ENCODE data around the gene CLSTN1.
A peak's percentile ranks its signal among the peaks of the same experiment; 100 is the strongest.

CLSTN1 gene

DNA sequence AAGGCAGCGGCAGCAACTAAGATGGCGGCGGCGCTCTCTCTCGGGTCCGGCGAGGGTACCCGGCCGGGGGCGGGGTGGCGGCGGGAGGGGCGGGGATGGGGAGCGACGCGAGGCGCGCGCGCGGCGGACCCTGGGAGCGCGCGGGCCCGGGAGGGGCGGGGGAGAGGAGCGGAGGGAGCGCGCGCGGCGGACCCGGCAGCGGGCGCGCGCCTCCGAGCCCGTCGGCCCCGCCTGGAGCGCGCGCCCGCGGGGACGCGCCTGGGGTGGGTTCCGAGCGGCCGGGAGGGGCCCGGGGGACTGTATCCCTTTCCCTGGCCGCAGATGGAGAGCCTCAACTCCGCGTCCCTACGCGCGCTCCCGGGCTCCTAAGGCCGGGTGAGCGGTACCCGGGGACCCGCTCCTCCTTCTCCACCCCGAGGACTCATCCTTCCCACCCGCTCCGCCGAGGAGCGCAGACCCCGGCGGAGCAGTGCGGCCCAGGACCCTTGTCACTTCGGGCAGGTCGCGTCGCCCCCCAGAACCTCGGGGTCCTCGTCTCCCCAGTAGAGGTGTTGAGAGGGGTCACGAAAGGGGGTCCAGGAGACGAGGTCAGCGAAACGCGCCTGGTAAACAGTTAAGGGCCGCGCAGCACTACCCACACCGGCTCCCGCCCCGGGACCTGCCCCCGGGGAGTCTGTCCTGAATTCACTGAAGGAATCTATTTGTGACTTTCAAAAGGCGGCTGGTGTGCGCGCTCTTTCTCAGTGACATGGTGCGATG lies at the start of gene CLSTN1:
CLSTN1 (minus strand) TSS at position 23 of the 759 bp plus-strand sequence. CDS start 232 bp downstream, outside the sequence.
- DNase-seq = peak; percentile 67 to 75

DNA sequence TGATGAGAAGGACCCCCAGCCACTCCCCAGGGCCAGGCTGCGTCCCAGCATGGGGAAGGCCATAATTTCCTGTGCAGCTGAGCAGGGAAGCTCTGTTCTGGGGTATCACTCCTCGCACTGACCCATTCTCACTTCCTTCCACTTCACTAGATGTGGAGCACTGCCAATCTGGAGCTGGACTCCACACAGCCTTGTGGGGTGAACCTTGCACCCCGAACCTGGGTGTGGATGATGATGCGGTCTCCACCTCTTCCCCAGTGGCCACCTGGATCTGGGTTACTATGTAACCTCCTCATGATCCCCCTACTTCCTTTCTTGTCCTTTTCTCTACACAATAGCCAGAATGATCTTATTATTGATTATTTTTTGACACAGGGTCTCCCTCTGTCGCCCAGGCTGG lies 49.6 kb upstream of the CLSTN1 start:
- no peak for DNase-seq

DNA sequence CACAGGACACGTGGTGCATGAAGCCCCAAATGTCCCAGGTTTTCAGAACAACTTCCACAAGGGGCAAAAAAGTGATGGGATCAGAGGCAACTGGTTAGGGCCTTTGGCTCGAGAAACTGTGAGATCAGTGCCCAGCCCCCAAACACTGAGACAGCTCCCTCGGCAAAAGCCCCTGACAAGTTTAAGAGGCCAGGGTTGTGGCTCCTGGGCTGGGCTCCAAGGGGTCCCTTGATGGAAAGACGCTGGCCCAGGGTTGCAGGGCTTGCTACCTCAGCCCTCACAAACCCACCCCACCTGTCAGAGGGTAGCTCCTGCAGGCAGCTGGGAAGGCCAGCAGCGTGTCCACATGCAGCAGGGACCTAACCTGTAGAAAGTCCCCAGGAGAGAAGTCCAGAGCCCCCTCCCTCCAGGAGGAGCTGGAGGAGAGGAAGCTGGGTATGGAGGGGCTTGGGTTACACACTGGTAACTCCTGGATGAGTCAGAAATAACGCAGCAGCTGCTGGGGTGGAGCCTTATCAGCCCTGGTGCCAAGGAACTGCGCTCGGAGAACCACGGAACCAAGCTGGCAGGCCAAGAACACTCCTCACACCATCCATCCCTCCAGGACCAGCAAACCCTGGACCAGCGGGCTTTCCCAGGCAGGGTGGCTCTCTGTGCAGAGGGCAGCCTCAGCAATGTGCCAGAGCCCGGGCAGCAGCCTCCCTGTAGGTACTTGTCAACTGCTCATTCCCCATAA lies 48.8 kb upstream of the CLSTN1 start:
- no peak for DNase-seq

DNA sequence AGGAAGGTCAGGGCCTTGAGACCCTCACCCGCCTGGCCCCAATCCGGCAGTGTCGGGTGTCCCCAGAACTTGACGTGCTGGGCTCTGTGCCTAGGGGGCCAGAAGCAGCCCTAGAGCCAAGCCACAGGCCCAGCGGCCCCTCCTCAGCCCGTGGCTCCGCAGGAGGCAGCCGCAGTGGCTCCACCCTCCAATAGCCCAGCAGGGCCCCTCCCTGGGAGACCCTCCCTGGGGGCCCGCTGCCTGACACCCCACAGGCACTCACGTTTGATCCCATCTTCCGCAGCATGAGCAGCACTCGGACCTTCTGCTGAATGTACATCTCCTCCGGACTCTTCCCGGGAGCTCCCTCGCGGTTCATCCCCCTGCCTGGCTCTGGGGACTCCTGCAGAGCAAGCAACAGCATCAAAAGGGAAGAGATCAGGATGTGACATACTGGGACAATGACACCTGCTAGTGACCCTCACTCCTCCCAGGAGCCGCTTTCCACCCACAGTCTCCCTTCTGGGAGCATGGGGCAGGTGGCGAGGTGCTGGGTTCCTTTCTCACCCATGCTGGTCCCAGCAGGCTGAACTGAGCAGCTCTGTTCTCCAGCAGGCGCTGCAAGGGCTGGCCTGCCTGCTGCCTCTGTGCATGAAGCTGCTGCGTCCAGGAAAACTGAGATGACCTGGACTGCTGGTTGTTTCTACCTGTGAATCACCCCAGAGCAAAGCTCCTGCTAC lies 48.1 kb upstream of the CLSTN1 start:
- DNase-seq = no peak

DNA sequence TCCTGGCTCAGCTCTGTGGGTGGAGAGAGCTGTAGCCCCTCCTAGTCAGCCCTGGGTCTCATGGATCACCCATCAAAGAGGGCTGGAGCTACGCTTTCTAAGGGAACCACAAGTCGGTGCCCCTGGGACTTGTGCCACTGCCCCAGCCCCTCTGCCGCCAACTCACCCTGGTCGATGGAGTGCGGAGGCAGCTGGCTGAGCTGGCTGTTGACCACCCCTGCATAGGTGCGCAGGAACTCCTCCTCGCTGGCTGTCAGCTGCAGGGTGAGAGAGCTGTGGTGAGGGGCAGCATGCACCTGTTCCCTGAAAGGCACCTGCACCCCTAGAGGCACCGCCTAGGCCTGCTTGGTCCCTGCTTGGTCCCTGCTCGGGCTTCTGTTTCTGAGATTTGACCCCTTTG lies 47.3 kb upstream of the CLSTN1 start:
- no peak for DNase-seq

DNA sequence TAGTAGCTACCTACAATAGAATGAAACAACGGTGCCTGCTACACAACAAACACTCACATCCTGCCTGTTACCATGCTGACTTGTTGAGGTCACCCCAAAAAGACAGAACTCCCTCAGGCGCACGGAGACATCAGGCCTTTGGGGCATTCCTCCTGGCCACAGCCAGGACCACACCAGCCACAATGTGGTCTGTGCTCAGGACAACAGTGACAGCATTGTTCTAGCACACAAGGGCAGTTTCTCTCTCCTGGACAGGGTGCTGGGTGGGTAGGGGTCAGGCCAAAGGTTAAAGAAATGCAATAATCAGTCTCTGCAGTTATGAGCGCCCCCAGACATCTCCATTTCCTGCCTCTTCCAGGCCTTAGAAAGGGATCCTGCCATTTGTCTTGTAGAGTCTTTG lies 46.8 kb upstream of the CLSTN1 start:
- no peak for DNase-seq

DNA sequence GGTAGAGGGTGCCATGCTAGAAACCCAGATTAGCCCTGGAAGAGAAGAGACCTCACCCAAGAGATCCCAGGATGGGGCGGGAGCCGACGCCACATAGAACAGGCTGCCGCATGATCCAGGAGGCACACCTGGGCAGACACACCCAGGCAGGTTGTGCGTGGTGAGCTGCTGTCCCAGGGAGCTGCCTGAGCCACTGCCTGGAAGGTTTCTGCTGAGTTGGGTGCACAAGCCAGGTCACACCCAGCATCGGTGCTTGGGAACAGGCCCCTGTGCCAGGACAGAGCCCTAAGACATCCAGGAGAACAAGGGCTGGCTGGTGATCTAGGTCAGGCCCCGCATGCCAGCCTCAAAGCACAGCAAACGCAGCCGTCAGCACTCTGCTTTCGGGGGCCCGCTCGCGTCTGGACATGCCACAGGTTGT lies 46.1 kb upstream of the CLSTN1 start:
- DNase-seq = no peak

DNA sequence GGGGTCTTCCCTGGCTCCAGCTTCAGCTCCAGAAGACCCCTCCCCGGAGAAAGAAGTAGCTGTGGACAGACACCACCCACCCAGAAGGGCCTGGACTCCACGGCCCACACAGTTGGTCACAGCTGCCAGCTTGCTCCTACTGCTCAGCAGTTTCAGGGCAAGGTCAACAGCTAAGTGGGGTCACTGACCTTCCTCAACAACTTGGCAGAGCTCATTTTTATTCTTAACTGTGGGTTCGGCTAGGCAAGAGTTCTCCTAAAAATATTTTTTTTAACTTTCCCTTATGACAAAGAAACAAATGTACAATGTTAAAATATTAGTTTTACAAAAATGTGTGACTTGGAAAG lies 44.5 kb upstream of the CLSTN1 start:
- no peak for DNase-seq

DNA sequence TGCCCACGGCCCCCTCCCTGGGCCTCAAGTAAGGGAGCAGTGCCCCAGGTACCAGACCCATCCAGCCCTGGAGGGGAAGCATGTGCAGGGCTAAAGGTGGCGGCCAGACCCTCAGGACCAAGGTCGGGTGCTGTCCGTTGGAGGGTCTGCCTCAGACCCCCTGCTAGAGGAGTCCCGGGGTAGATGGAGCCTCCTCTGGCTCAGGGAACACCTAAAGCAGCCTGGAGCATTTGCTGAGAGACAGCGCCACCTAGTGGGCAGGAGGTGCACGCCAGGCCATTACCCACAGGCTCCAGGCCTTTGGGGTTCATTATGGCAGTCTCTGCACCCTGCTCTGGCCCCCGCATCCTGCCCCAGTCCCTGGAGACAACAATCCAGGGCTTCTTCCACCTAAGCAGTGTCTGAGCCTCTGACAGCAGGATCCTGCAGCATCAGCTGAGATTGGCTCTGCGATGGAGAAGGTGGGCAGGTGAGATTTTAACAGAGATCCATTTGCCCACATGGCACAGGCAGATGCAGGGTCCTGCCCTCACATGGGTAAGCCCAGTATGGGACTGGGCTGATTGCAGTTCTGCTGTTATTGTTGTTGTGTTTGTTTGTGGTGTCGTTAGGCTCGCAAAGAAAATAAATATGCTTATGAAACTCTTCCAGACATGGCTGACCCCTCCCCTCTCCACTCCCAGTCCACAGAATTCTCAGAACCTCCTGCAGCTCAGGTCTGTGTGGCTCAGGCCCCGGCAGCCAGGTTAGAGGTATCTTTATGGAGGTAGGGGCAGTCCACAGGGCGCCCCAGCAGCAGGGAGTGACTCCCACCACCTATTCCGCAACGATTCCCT lies 43.9 kb upstream of the CLSTN1 start:
- peak; percentile 18 to 46 for DNase-seq

DNA sequence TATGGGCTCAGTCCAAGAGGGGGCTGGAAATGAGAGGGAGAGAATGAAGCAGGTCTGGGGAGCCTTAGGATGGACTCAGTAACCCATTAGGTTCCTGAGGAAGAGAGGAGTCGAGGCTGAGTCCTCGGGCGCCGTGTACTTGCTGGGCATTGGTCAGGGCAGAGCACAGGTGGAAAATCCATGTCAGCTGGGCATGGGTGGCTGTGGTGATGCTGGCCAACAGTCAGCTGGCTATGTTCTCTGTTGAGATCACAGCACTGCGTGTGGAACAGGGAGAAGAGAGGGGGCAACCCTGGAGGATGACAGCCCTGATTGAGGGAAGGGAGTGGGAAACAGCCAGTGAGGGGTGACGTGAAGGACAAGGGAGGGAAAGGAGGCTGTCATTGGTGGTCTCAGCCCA lies 43.1 kb upstream of the CLSTN1 start:
- no peak for DNase-seq

DNA sequence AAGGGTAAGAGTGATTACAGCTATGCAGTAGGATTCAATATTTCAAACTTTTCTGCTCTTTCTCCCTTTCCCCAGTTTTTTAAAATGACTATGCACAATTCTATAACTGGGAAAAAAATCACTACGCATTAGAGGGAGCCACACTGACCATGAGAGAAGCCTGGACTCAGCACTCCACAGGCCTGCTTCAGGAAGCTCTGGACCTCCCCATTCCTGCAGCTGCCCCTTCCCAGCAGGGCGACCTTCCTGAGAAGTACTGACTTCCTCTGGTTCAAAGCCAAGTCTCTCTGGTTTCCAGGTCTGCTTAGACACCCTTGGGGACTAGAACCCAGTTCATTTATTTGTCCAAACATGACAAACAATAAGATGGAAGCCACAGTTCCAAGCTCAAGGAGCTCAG lies 42.0 kb upstream of the CLSTN1 start:
- no peak for DNase-seq

DNA sequence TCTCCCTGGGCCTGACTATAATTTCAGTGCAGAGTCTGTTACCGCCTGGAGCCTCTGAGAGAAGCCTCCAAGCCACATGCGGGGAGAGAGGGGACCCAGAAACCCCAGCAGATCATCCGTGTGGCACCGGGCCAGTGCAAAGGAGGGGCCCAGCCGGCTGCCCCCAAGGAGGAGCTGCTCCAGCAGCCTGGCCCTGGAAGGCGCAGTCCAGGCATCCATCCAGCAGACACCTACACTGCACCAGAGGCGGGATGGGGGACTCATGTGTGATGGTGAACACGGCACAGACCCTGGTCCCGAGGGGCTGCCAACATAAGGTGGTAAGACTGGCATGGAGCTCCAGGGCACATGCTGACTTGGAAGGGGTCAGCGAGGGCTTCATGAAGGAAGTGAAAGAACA lies 39.6 kb upstream of the CLSTN1 start:
- no peak for DNase-seq

DNA sequence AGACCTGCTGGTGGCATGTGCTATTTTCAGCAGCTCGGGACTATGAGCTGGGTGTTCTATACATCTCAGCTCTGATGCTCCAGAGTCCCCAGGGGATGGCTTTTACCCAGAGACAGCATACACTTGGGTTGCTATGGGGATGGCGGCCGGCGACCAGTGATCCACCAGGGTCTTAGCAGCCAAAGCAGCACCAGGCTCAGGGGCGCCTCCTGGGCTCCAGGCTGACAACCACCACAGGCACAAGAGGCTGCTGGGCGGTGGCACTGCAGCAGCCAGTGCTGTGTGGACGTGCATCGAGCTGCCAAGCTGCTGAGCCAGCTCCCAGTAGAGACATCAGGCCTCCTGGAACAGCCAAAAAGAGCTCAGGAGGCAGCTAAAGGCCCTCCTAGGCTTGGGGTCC lies 37.6 kb upstream of the CLSTN1 start:
- no peak for DNase-seq

DNA sequence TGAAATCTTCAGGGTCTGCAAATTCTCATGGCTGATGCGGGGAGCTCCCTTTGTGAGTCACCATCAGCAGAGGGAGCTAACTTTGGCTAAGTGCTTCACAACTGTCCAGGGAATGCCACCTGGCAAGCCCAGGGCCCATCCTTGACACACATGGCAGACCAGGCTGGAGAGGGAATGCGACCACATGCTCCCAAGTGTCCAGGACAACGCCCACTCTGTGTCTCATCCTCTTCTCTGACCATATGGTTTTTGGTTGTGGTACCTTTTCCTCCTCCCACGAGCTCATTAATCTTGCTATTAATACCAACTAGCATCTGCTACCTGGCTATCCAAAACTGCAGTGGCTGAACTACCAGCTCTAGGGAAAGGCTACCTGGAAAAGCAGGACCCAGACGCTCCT lies 37.1 kb upstream of the CLSTN1 start:
- no peak for DNase-seq

DNA sequence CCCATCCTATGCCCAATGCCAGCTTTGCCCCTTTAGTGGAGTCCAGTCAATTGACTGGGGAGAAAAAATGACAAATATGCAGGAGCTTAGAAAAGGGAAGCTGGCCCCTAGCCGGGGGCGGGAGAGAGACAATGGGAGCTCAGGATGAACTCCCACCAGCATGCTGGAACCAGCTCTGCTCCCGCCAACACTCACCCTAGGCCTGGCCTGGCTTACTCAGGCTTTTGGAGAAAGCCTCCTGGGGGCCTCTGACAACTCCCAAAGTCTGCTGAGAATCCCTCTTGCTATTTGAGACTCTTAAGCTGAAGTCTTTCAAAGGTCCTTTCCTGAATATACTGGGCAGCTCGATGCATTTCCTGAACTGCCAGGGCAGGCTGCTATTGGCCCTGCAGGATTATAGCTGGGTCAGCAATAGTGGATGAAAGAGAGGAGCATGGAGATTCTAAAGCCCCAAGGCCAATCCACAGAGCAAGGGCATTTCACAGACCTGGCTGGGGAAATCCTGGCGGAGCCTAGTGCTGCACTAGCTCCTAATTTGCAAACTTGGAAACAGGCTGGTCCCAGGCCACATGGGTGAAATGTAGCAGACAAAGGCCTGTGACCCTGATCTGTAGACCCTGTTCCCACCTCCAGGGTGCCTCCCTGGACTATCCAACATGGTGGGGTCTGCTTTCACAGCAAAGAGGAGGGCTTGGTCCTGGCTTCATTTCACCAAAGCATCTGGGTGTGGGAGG lies 35.7 kb upstream of the CLSTN1 start:
- DNase-seq = no peak

DNA sequence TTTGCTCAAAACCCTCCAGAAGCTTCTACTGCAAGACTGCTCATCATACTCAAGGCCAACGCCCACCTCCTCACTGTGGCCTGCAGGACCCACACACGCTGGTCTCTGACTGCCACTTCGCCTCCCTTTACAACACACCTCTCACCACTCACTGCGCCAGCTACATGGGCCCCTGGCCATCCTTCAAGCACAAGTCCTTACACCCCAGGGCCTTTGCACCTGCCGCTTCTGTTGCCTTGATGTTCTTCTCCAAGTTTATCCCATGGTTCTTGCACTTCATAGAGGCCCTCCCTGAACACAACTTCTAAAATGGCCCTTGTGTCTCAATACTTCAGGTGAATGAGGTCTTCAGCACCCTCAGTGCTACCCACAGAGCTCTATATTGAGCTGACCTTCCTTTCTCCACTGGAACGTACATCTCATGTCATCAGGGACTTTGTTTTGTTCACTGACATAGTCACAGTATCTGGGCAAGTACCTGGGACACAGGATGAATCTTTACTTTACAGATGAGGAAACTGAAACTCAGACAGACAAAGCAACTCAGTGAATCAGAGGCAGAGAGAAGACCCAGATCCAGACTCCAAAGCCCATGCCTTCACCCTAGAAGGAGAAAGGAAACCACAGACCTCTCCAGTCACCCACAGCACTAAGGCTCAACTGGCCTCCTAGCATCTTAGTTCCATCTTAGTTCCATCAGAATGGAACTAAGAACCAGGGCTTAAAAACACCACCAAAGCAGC lies 34.7 kb upstream of the CLSTN1 start:
- DNase-seq = no peak

DNA sequence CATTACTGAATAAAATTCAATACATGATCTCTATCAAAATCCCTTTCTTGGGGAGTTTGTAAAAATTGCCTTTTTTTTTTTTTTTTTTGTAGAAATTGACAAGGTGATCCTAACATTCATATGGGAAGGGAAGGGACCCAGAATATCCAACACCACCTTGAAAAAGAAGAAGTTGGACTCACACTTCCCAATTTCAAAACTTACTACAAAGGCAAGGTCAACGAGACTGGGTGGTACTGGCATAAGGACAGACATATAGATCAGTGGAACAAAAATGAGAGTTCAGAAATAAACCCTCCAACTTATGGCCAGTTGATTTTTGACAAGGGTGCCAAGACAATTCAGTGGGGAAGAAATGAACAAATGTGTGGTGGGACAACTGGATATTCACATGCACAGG lies 31.4 kb upstream of the CLSTN1 start:
- DNase-seq = no peak

DNA sequence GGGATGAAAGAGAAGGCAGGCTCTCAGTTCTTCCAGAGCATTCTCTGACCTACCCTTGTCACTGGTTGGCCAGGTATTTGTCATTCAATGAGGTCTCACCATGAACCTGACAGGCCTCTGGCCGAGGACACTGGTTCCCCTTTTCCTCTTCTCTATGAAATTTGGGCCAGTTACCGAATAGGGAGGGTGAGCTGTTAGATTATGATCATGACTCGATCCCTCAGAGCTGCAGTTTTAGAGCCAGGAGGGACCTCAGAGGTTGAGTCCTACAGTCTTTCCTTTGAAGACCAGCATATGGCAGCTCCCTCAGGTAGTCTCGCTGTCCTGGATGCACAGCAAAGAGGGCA lies 29.5 kb upstream of the CLSTN1 start:
- DNase-seq = no peak

DNA sequence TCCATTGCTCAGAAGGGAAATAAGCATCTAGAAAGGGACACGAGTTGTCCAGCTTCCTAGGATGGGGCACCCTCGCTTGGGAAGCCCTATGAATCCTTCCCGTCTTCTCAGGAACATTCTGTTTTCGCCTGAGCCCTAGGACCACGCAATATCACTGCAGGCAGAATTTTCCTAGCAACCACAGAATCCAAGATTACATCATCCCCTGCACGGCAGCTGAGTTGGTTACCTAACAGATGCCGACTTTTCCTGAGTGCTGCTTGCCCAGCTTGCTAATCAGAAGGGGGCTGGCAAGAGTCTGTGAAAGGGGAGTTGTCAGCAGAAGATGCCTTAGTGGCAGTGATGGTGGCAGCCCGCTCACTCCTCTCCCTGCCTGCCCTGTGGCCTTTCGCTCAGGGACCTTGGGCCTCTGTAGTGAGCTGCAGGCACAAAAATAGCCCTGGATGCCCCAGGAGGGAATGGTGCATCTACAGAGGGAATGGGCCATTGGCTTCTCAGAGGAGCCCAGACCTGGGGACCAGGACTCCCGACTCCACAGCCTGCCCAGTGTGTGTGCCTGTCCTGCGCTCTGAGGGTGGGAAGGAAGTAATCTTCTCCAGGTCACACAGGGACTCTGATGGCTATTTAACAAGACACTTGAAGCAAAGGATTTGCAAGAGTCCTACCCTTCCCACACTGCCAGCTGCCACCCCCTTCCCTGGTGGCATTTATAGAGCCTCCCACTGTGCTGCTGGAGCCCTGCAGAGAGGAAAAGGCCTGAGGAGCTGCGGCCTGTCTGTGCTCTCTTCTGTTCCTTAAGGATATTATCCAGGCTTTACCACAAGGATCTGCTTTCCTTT lies 28.9 kb upstream of the CLSTN1 start:
- peak; percentile 24 to 45 for DNase-seq

DNA sequence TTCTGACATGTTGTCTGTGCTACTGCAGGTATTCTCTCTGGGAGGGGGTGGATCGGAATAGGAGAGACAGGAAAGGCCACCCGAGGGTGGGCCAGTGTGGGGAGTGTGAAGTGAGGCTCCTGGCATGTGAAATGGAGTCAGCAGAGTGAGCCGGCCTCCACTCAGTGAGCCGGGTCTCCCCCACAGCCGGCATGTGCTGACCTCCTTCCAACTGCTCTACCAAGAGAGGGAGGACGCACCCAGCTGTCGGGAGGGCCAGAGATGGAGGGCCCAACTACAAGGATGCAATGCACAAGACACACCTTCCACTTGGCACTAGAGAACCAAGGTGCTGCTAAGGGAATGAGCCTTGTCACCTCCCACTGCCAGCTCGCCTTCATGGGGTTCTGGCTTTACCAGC lies 28.2 kb upstream of the CLSTN1 start:
- DNase-seq = no peak
